Glutamatergic neuron (in vitro differentiated cells): Measurements from ENCODE around the gene RUFY4. TPM values are rescaled to one million over a fixed set of nuclear protein-coding genes. Genes with fewer than 3 reads are reported as not detected.

Experiments
- DNase-seq: peaks from one replicate; pipeline ENCODE4 v3.0.0; 2022
- H3K27ac Mint-ChIP-seq: one replicate; pipeline ENCODE4 v1.8.0; 2020; ENCODE audit warnings: mild to moderate bottlenecking, mixed read lengths, inconsistent platforms; ENCODE audit not compliant: unreplicated experiment
- H3K27me3 Mint-ChIP-seq: one replicate; pipeline ENCODE4 v1.8.0; 2020; ENCODE audit warnings: mild to moderate bottlenecking, moderate library complexity, mixed read lengths, inconsistent platforms; ENCODE audit not compliant: unreplicated experiment
- H3K36me3 Mint-ChIP-seq: one replicate; pipeline ENCODE4 v1.8.0; 2020; ENCODE audit warnings: mild to moderate bottlenecking, mixed read lengths, inconsistent platforms; ENCODE audit not compliant: unreplicated experiment
- H3K4me1 Mint-ChIP-seq: one replicate; pipeline ENCODE4 v1.8.0; 2020; ENCODE audit warnings: mild to moderate bottlenecking, low read depth, mixed read lengths, inconsistent platforms; ENCODE audit not compliant: unreplicated experiment
- H3K4me3 Mint-ChIP-seq: one replicate; pipeline ENCODE4 v1.8.0; 2020; ENCODE audit warnings: mild to moderate bottlenecking, mixed read lengths, inconsistent platforms; ENCODE audit not compliant: unreplicated experiment
- H3K9me3 Mint-ChIP-seq: one replicate; pipeline ENCODE4 v1.8.0; 2020; ENCODE audit warnings: mild to moderate bottlenecking, moderate library complexity, mixed read lengths, inconsistent platforms; ENCODE audit not compliant: unreplicated experiment
- CTCF ChIP-seq: fragments of 200-600 bp; sonication (generic); IDR thresholded peaks from one replicate; pipeline ENCODE4 v1.5.0; 2021; ENCODE audit not compliant: partially characterized antibody, unreplicated experiment
- total RNA-seq: library from RNA; stranded (reverse); fragmentation: NEBNext Ultra II Directional; extraction: Animal tissue kit (Norgen Biotek cat#: 25700); gene quantifications from one replicate; pipeline ENCODE4 v1.2.1, GENCODE V29; 2021; ENCODE audit not compliant: unreplicated experiment

Gene RUFY4
- total RNA-seq, 1 donor from 2014 or later, result not detected

GRCh38 chr2:218066926-218067515, 2.0 kb upstream of the RUFY4 start:
- H3K27ac Mint-ChIP-seq, result no peak overlapping the region
- H3K36me3 Mint-ChIP-seq, result no peaks in the 10 kb centered on the region
- TF ChIP-seq CTCF, result no peak
- H3K4me3 Mint-ChIP-seq, result no peak overlapping the region
- peaks cover 12% of the 10 kb centered on the region for H3K27me3 Mint-ChIP-seq
- H3K9me3 Mint-ChIP-seq, result peaks cover 10% of the 10 kb centered on the region
- DNase-seq, result no peak
- peaks cover 4% of the 10 kb centered on the region for H3K4me1 Mint-ChIP-seq

- H3K27me3 Mint-ChIP-seq, result peaks cover 12% of the 10 kb centered on the region
Measured at GRCh38 chr2:218067523-218067922, 1.5 kb upstream of the RUFY4 start.

GRCh38 chr2:218069606-218070300, 700 bp downstream of the RUFY4 start:
- DNase-seq, result no peak
- H3K36me3 Mint-ChIP-seq, result no peaks in the 10 kb centered on the region
- no peak for TF ChIP-seq CTCF
- peaks cover 9% of the 10 kb centered on the region for H3K4me1 Mint-ChIP-seq
- peaks cover 10% of the 10 kb centered on the region for H3K9me3 Mint-ChIP-seq
- no peak overlapping the region for H3K27ac Mint-ChIP-seq
- peaks cover 19% of the 10 kb centered on the region for H3K27me3 Mint-ChIP-seq
- no peak overlapping the region for H3K4me3 Mint-ChIP-seq

More at GRCh38 chr2:218067523-218067922, 1.5 kb upstream of the RUFY4 start:
- no peak overlapping the region for H3K4me3 Mint-ChIP-seq
- DNase-seq, result no peak
- TF ChIP-seq CTCF, result no peak
- peaks cover 4% of the 10 kb centered on the region for H3K4me1 Mint-ChIP-seq
- H3K36me3 Mint-ChIP-seq, result no peaks in the 10 kb centered on the region
- H3K27ac Mint-ChIP-seq, result no peak overlapping the region
- peaks cover 10% of the 10 kb centered on the region for H3K9me3 Mint-ChIP-seq

- peaks cover 10% of the 10 kb centered on the region for H3K9me3 Mint-ChIP-seq
- peaks cover 16% of the 10 kb centered on the region for H3K27me3 Mint-ChIP-seq
- H3K4me1 Mint-ChIP-seq, result peaks cover 12% of the 10 kb centered on the region
- TF ChIP-seq CTCF, result no peak
- DNase-seq, result no peak
- no peak overlapping the region for H3K27ac Mint-ChIP-seq
- H3K36me3 Mint-ChIP-seq, result no peaks in the 10 kb centered on the region
- no peak overlapping the region for H3K4me3 Mint-ChIP-seq
Measured at GRCh38 chr2:218070587-218070986, 1.5 kb downstream of the RUFY4 start.
